HEK293 (cell line): ENCODE results near the gene LCNL1.

ENCODE experiments used
- BCL11A ChIP-seq: fragments of 450-650 bp; formaldehyde crosslinking; IDR thresholded peaks from 2 replicates; pipeline ENCODE4 v1.5.1; 2016; ENCODE audit warnings: low read depth, missing biosample characterization, missing genetic modification characterization
- ELK4 ChIP-seq: IDR thresholded peaks from 2 replicates; pipeline ENCODE4 v1.6.1; 2011; ENCODE audit warnings: mild to moderate bottlenecking, low read depth, low read length, borderline replicate concordance
- GFI1B ChIP-seq: fragments of 450-650 bp; formaldehyde crosslinking; IDR thresholded peaks from 2 replicates; pipeline ENCODE4 v1.5.1; 2016; ENCODE audit warnings: missing biosample characterization, missing genetic modification characterization

- TF ChIP-seq GFI1B (tag by site-specific recombination) = no peak
- no peak; the same call in 1 of the 2 replicates for TF ChIP-seq BCL11A (tag by site-specific recombination)
- TF ChIP-seq ELK4 = no peak
Measured at GRCh38 chr9:136965771-136966484, 16.9 kb upstream of the LCNL1 start.
